Measurements from ENCODE around the gene APOC4.

Gene APOC4

GRCh38 chr19:44993926-44994537, 52.0 kb downstream of the APOC4 start:
- DNase-seq (ENCODE audit: low read depth): no peak
